Fibroblast of lung (primary cell): ENCODE measurements around the gene ANKRD34B. TPM values are rescaled to one million over a fixed set of nuclear protein-coding genes. Genes with fewer than 3 reads are reported as not detected.

Source experiments
- DNase-seq, 2 donors: peaks; one replicate each; pipeline versions ENCODE4 v3.0.0 to v3.0.0-alpha.2; 2010; ENCODE audit warnings: low read depth in 2 of 2
- H2AFZ ChIP-seq: 2 replicates; pipeline ENCODE4 v1.5.1; 2012; ENCODE audit warnings: low read length, control low read depth, inconsistent platforms
- H3K27ac ChIP-seq: 2 replicates; pipeline ENCODE4 v1.5.1; 2011; ENCODE audit warnings: low read length, control low read depth; ENCODE audit not compliant: insufficient read depth
- H3K27me3 ChIP-seq: 2 replicates; pipeline ENCODE4 v1.5.1; 2011; ENCODE audit warnings: mild to moderate bottlenecking, low read length; ENCODE audit not compliant: control insufficient read depth, insufficient read depth
- H3K36me3 ChIP-seq: 2 replicates; pipeline ENCODE4 v1.5.1; 2011; ENCODE audit warnings: low read length; ENCODE audit not compliant: control insufficient read depth, insufficient read depth
- H3K4me1 ChIP-seq: 2 replicates; pipeline ENCODE4 v1.5.1; 2011; ENCODE audit warnings: low read length; ENCODE audit not compliant: control insufficient read depth, insufficient read depth; ENCODE audit errors: extremely low read depth
- H3K4me2 ChIP-seq: 2 replicates; pipeline ENCODE4 v1.5.1; 2011; ENCODE audit warnings: low read length, control low read depth; ENCODE audit not compliant: insufficient read depth; ENCODE audit errors: extremely low read depth
- H3K4me3 ChIP-seq, 4 experiments: fragments of 200-600 bp in 1 of 4; sonication (generic) in 1 of 4; replicated peaks in 1 of 4; 2 replicates each; pipeline ENCODE4 v1.5.1; 2011 to 2016; ENCODE audit warnings: low read length in 4 of 4, low read depth in 3 of 4, mild to moderate bottlenecking in 3 of 4, control low read depth in 2 of 4, inconsistent platforms in 1 of 4, mixed read lengths in 1 of 4; ENCODE audit not compliant: insufficient read depth in 1 of 4; ENCODE audit errors: control extremely low read depth in 1 of 4
- H3K79me2 ChIP-seq: 2 replicates; pipeline ENCODE4 v1.5.1; 2012; ENCODE audit warnings: mild to moderate bottlenecking, low read length, inconsistent platforms; ENCODE audit not compliant: control insufficient read depth, insufficient read depth
- H3K9ac ChIP-seq: 2 replicates; pipeline ENCODE4 v1.5.1; 2011; ENCODE audit warnings: mild to moderate bottlenecking, low read length, control low read depth; ENCODE audit not compliant: insufficient read depth
- H3K9me3 ChIP-seq: 2 replicates; pipeline ENCODE4 v1.5.1; 2012; ENCODE audit warnings: low read depth, low read length; ENCODE audit not compliant: control insufficient read depth, insufficient read depth
- H4K20me1 ChIP-seq: 2 replicates; pipeline ENCODE4 v1.5.1; 2011; ENCODE audit warnings: low read length; ENCODE audit not compliant: control insufficient read depth, insufficient read depth; ENCODE audit errors: extremely low read depth
- EZH2 ChIP-seq: IDR thresholded peaks from 2 replicates; pipeline ENCODE4 v1.5.1; 2012; ENCODE audit warnings: low read length, control low read depth, mild to moderate bottlenecking; ENCODE audit errors: missing control alignments
- polyA plus RNA-seq, 2 donors: library from polyadenylated mRNA; depleted of rRNA in 1 of 2; stranded (reverse) in 1 of 2; unstranded in 1 of 2; fragments of >200 nt; gene quantifications; 2 replicates each; pipeline ENCODE4 v1.2.1, GENCODE V29; 2011 to 2012; ENCODE audit warnings: missing spikeins in 1 of 2
- total RNA-seq: library from RNA; depleted of rRNA; stranded (reverse); fragments of >200 nt; gene quantifications from 2 replicates; pipeline ENCODE4 v1.2.1, GENCODE V29; 2014
- TF ChIP-seq, protein P1 (sequence below), 2 donors: IDR thresholded peaks in 1 of 2; conservative IDR thresholded peaks in 1 of 2; 1 replicate in 1 of 2; 2 replicates in 1 of 2; pipeline ENCODE4 v1.5.1; 2011 to 2012; ENCODE audit warnings: low read length in 2 of 2, control low read depth in 1 of 2, inconsistent platforms in 1 of 2, low read depth in 1 of 2, mild to moderate bottlenecking in 1 of 2

Gene ANKRD34B
- total and polyA plus RNA-seq, 2 donors (not counting 1 experiment from before 2014, with no cell fraction given) = not detected

DNA sequence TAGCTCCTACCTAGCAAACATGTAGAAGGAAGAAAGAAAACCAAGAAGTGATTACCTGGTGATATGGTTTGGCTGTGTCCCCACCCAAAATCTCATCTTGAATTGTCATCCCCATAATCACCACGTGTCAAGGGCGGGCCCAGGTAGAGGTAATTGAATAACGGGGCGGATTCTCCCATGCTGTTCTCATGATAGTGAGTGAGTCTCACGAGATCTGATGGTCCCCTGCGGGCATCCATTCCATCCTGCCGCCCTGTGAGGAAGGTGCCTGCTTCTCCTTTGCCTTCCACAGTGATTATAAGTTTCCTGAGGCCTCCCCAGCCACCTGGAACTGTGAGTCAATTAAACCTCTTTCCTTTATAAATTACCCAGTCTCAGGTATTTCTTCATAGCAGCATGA, 27.4 kb upstream of the ANKRD34B start:
- no peak for TF ChIP-seq EZH2
- H3K4me2 ChIP-seq = no peak overlapping the region
- H2AFZ ChIP-seq = no peak overlapping the region
- H3K4me1 ChIP-seq = no peaks in the 10 kb centered on the region
- H3K9me3 ChIP-seq = no peaks in the 10 kb centered on the region
- no peaks in the 10 kb centered on the region for H4K20me1 ChIP-seq
- H3K4me3 ChIP-seq = no peak overlapping the region
- no peak overlapping the region for H3K9ac ChIP-seq
- no peak for DNase-seq
- H3K36me3 ChIP-seq = no peaks in the 10 kb centered on the region
- H3K27ac ChIP-seq = no peak overlapping the region
- no peaks in the 10 kb centered on the region for H3K27me3 ChIP-seq
- no peaks in the 10 kb centered on the region for H3K79me2 ChIP-seq

DNA sequence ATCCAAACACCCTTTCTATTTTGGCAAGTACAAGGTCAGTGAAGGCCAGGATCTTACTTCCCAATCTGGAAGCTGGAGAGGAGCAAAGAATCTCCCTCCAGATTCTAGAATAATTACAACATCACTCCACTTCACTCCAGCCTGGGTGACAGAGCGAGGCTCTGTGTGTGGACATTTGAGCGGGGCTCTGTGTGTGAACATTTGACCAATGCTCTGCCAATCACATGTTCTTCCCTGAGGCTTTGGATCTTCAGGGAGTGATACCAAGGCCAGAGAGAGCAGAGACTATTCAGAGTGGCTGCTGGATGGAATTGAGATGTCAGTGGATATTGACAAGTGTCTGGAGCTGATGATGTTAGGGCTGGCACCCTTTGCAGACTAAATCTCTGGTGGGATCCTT, 24.7 kb upstream of the ANKRD34B start:
- H2AFZ ChIP-seq = no peak overlapping the region
- no peak overlapping the region for H3K4me3 ChIP-seq
- H4K20me1 ChIP-seq = no peaks in the 10 kb centered on the region
- no peaks in the 10 kb centered on the region for H3K9me3 ChIP-seq
- no peaks in the 10 kb centered on the region for H3K36me3 ChIP-seq
- DNase-seq = no peak
- no peak overlapping the region for H3K27ac ChIP-seq
- no peaks in the 10 kb centered on the region for H3K27me3 ChIP-seq
- no peaks in the 10 kb centered on the region for H3K79me2 ChIP-seq
- no peak overlapping the region for H3K4me2 ChIP-seq
- TF ChIP-seq EZH2 = no peak
- TF ChIP-seq, protein P1, sequence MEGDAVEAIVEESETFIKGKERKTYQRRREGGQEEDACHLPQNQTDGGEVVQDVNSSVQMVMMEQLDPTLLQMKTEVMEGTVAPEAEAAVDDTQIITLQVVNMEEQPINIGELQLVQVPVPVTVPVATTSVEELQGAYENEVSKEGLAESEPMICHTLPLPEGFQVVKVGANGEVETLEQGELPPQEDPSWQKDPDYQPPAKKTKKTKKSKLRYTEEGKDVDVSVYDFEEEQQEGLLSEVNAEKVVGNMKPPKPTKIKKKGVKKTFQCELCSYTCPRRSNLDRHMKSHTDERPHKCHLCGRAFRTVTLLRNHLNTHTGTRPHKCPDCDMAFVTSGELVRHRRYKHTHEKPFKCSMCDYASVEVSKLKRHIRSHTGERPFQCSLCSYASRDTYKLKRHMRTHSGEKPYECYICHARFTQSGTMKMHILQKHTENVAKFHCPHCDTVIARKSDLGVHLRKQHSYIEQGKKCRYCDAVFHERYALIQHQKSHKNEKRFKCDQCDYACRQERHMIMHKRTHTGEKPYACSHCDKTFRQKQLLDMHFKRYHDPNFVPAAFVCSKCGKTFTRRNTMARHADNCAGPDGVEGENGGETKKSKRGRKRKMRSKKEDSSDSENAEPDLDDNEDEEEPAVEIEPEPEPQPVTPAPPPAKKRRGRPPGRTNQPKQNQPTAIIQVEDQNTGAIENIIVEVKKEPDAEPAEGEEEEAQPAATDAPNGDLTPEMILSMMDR (conservative IDR thresholded peaks at IDR 0.05 in 1 of 2, IDR thresholded peaks at IDR 0.05 in 1 of 2; ENCODE audit: low read depth in 1 of 2, low read length in 2 of 2) = no peak
- no peaks in the 10 kb centered on the region for H3K4me1 ChIP-seq
- no peak overlapping the region for H3K9ac ChIP-seq

DNA sequence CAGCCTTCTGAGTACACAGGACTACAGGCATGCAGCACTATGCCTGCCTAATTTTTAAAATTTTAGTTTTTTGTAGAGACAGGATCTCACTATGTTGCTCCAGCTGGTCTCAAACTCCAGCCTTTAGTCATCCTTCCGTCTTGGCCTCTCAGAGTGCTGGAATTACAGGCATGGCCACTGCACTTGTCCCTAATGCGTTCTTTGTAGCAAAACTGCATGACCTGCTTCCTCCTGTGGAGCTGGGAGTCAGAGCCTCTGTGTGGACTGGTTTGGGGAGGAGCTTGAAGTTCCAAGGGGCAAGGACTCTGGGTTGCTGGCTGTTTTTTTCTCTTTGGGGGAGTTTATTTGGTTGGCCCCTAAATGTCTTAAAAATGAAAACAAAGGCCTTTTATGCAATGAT, 22.7 kb upstream of the ANKRD34B start:
- no peaks in the 10 kb centered on the region for H3K36me3 ChIP-seq
- no peak for DNase-seq
- H4K20me1 ChIP-seq = no peaks in the 10 kb centered on the region
- H2AFZ ChIP-seq = no peak overlapping the region
- no peaks in the 10 kb centered on the region for H3K27me3 ChIP-seq
- H3K4me1 ChIP-seq = no peaks in the 10 kb centered on the region
- no peak overlapping the region for H3K27ac ChIP-seq
- H3K4me3 ChIP-seq = no peak overlapping the region
- H3K9me3 ChIP-seq = no peaks in the 10 kb centered on the region
- H3K79me2 ChIP-seq = no peaks in the 10 kb centered on the region
- H3K4me2 ChIP-seq = no peak overlapping the region
- TF ChIP-seq, protein P1 (conservative IDR thresholded peaks at IDR 0.05 in 1 of 2, IDR thresholded peaks at IDR 0.05 in 1 of 2; ENCODE audit: low read depth in 1 of 2, low read length in 2 of 2) = no peak
- TF ChIP-seq EZH2 = no peak
- H3K9ac ChIP-seq = no peak overlapping the region
